CD14-positive monocyte (primary cell): ENCODE measurements around the gene GREM1. TPM values are rescaled to one million over a fixed set of nuclear protein-coding genes. Genes with fewer than 3 reads are reported as not detected.

Experiments used
- DNase-seq, 3 donors: peaks; one replicate each; pipeline ENCODE4 v3.0.0-alpha.2; 2011 to 2022
- H2AFZ ChIP-seq: 2 replicates; pipeline ENCODE4 v1.6.0; 2012; ENCODE audit warnings: mild to moderate bottlenecking, low read depth, low read length, inconsistent platforms; ENCODE audit not compliant: insufficient read depth, poor library complexity, severe bottlenecking
- H3K27ac ChIP-seq, 2 donors: 1 replicate in 1 of 2; 2 replicates in 1 of 2; pipeline ENCODE4 v1.5.1; 2012 to 2013; ENCODE audit warnings: low read length in 2 of 2, control low read depth in 1 of 2, inconsistent platforms in 1 of 2, low read depth in 1 of 2, mild to moderate bottlenecking in 1 of 2
- H3K27me3 ChIP-seq, 2 donors: one replicate each; pipeline versions ENCODE4 v1.6.0 to v1.6.1; 2011 to 2013; ENCODE audit warnings: low read length in 2 of 2; ENCODE audit not compliant: control insufficient read depth in 2 of 2, insufficient read depth in 2 of 2
- H3K36me3 ChIP-seq, 2 donors: replicated peaks in 1 of 2; 1 replicate in 1 of 2; 2 replicates in 1 of 2; pipeline versions ENCODE4 v1.5.1 to v1.6.1; 2012 to 2013; ENCODE audit warnings: low read length in 2 of 2, control low read depth in 1 of 2, inconsistent platforms in 1 of 2, mild to moderate bottlenecking in 1 of 2; ENCODE audit not compliant: insufficient read depth in 2 of 2, control insufficient read depth in 1 of 2
- H3K4me1 ChIP-seq, 2 donors: 1 replicate in 1 of 2; 2 replicates in 1 of 2; pipeline versions ENCODE4 v1.5.1 to v1.6.1; 2012 to 2013; ENCODE audit warnings: low read length in 2 of 2, control low read depth in 1 of 2, inconsistent platforms in 1 of 2, mild to moderate bottlenecking in 1 of 2, moderate library complexity in 1 of 2; ENCODE audit not compliant: insufficient read depth in 2 of 2, control insufficient read depth in 1 of 2
- H3K4me2 ChIP-seq: replicated peaks from 2 replicates; pipeline ENCODE3; 2012; ENCODE audit warnings: low read length, moderate library complexity, mild to moderate bottlenecking; ENCODE audit not compliant: poor library complexity, severe bottlenecking; ENCODE audit errors: extremely low read depth
- H3K4me3 ChIP-seq, 3 experiments: fragments of 200-600 bp in 1 of 3; sonication (generic) in 1 of 3; replicated peaks in 1 of 3; 1 replicate in 2 of 3; 2 replicates in 1 of 3; pipeline ENCODE4 v1.5.1; 2011 to 2013; ENCODE audit warnings: low read length in 3 of 3, mild to moderate bottlenecking in 3 of 3, control low read depth in 2 of 3, low read depth in 2 of 3, inconsistent platforms in 1 of 3, moderate library complexity in 1 of 3
- H3K79me2 ChIP-seq: 2 replicates; pipeline ENCODE4 v1.6.0; 2012; ENCODE audit warnings: mild to moderate bottlenecking, control low read depth, inconsistent platforms, low read length, moderate library complexity; ENCODE audit not compliant: insufficient read depth
- H3K9ac ChIP-seq: 2 replicates; pipeline ENCODE4 v1.6.0; 2017; ENCODE audit warnings: low read length, mild to moderate bottlenecking; ENCODE audit not compliant: insufficient read depth, poor library complexity, severe bottlenecking
- H3K9me3 ChIP-seq, 2 donors: replicated peaks in 1 of 2; 1 replicate in 1 of 2; 2 replicates in 1 of 2; pipeline versions ENCODE4 v1.5.1 to v1.6.1; 2012 to 2013; ENCODE audit warnings: low read length in 2 of 2, control low read depth in 1 of 2; ENCODE audit not compliant: control insufficient read depth in 1 of 2, insufficient read depth in 1 of 2
- H4K20me1 ChIP-seq: 2 replicates; pipeline ENCODE4 v1.6.0; 2012; ENCODE audit warnings: mild to moderate bottlenecking, low read length, control low read depth, moderate library complexity; ENCODE audit not compliant: insufficient read depth
- H3K27ac Mint-ChIP-seq, 7 donors: one replicate each; pipeline ENCODE4 v1.8.0; 2020; ENCODE audit warnings: mild to moderate bottlenecking in 7 of 7, mixed read lengths in 7 of 7, moderate library complexity in 6 of 7, inconsistent platforms in 2 of 7
- H3K27me3 Mint-ChIP-seq, 3 donors: one replicate each; pipeline ENCODE4 v1.8.0; 2021 to 2022; ENCODE audit warnings: low read depth in 3 of 3, mild to moderate bottlenecking in 3 of 3, mixed read lengths in 3 of 3, moderate library complexity in 3 of 3, inconsistent platforms in 1 of 3
- H3K36me3 Mint-ChIP-seq, 2 donors: one replicate each; pipeline ENCODE4 v1.8.0; 2020; ENCODE audit warnings: mixed read lengths in 2 of 2, inconsistent platforms in 1 of 2, mild to moderate bottlenecking in 1 of 2
- H3K4me1 Mint-ChIP-seq: one replicate; pipeline ENCODE4 v1.8.0; 2020; ENCODE audit warnings: mild to moderate bottlenecking, mixed read lengths
- H3K4me3 Mint-ChIP-seq, 2 donors: one replicate each; pipeline ENCODE4 v1.8.0; 2020; ENCODE audit warnings: mild to moderate bottlenecking in 2 of 2, mixed read lengths in 2 of 2, moderate library complexity in 1 of 2
- H3K9me3 Mint-ChIP-seq, 7 donors: one replicate each; pipeline ENCODE4 v1.8.0; 2020 to 2022; ENCODE audit warnings: mixed read lengths in 7 of 7, mild to moderate bottlenecking in 6 of 7, moderate library complexity in 6 of 7, inconsistent platforms in 2 of 7
- CTCF ChIP-seq: fragments of 200-600 bp; IDR thresholded peaks from one replicate; pipeline ENCODE4 v1.8.0; 2022; ENCODE audit warnings: antibody characterized with exemption, mild to moderate bottlenecking
- WGBS: methylation state at CpG from one replicate; pipeline ENCODE4 v1.1.5; 2013; ENCODE audit warnings: missing lambda C conversion rate; ENCODE audit not compliant: insufficient coverage; 5-methylcytosine and 5-hydroxymethylcytosine counted together
- intact Hi-C, 2 donors: fragments of 100-400 bp; cut with micrococcal nuclease; formaldehyde crosslinking; loops; one replicate each; pipeline versions ENCODE4 v1.15.0 to v1.15.1; 2023
- polyA plus RNA-seq, 3 donors: library from polyadenylated mRNA; depleted of rRNA in 1 of 3; unstranded in 2 of 3; stranded (reverse) in 1 of 3; fragments of 300-500 nt in 2 of 3; fragments of >200 nt in 1 of 3; fragmentation: Illumina TruSeq in 2 of 3; gene quantifications; 1 replicate in 2 of 3; 2 replicates in 1 of 3; pipeline ENCODE4 v1.2.3, GENCODE V29; 2012 to 2021

Gene GREM1
- polyA plus RNA-seq, 3 donors = not detected

GRCh38 chr15:32705446-32705845 lies 12.4 kb upstream of the GREM1 start:
- no peak overlapping the region for H3K27ac Mint-ChIP-seq
- Histone ChIP-seq H3K4me3 (no peak overlapping the region), H3K27ac (peak overlapping the region in 1 of 2 donors; percentile 46), H3K9me3 (no peaks in the 10 kb centered on the region), H3K36me3 (no peaks in the 10 kb centered on the region), H2AFZ (no peak overlapping the region), H4K20me1 (no peaks in the 10 kb centered on the region), H3K27me3 (peaks cover 2 to 3% of the 10 kb centered on the region in 2 donors), H3K4me2 (no peak overlapping the region), H3K4me1 (peaks cover 7 to 36% of the 10 kb centered on the region in 2 donors), H3K79me2 (no peaks in the 10 kb centered on the region), H3K9ac (no peak overlapping the region)
- H3K4me1 Mint-ChIP-seq = peaks cover 30% of the 10 kb centered on the region
- TF ChIP-seq CTCF = no peak
- H3K27me3 Mint-ChIP-seq = peaks cover 9 to 14% (median 12%) of the 10 kb centered on the region in 3 donors
- H3K4me3 Mint-ChIP-seq = no peak overlapping the region
- WGBS = no CpG with 5 or more reads among the region's 2 CpGs
- intact Hi-C loops = loop anchor here in 1 of 2 donors (10.0 kb wide), 1 partner anchor 61 kb away; the partner anchor contains the start of gene SCG5
- H3K36me3 Mint-ChIP-seq = no peaks in the 10 kb centered on the region
- H3K9me3 Mint-ChIP-seq = peaks cover 0 to 4% (median 0%) of the 10 kb centered on the region in 7 donors
- DNase-seq = peak in 2 of 3 donors; percentile 50 to 60

- no peaks in the 10 kb centered on the region for H3K79me2 ChIP-seq
- Mint-ChIP-seq H3K4me1 (peaks cover 30% of the 10 kb centered on the region), H3K9me3 (peaks cover 0 to 4% (median 0%) of the 10 kb centered on the region in 7 donors), H3K27me3 (peaks cover 12 to 18% (median 12%) of the 10 kb centered on the region in 3 donors), H3K27ac (peak overlapping the region in 2 of 7 donors; percentile 73 to 82), H3K4me3 (no peak overlapping the region), H3K36me3 (no peaks in the 10 kb centered on the region)
- intact Hi-C loops = loop anchor here in 1 of 2 donors (10.0 kb wide), 1 partner anchor 62 kb away; the partner anchor contains the start of gene SCG5
- H4K20me1 ChIP-seq = no peaks in the 10 kb centered on the region
- H3K36me3 ChIP-seq = no peaks in the 10 kb centered on the region
- no peaks in the 10 kb centered on the region for H3K9me3 ChIP-seq
- no peak for TF ChIP-seq CTCF
- no peak overlapping the region for H2AFZ ChIP-seq
- no peak for DNase-seq
- H3K27me3 ChIP-seq = peaks cover 3 to 7% of the 10 kb centered on the region in 2 donors
- no peak overlapping the region for H3K27ac ChIP-seq
- no peak overlapping the region for H3K4me2 ChIP-seq
- H3K9ac ChIP-seq = no peak overlapping the region
- peaks cover 7 to 36% of the 10 kb centered on the region in 2 donors for H3K4me1 ChIP-seq
- H3K4me3 ChIP-seq = no peak overlapping the region
- WGBS = 90% methylated on average over 3 of the region's 3 CpGs
Measured at GRCh38 chr15:32706704-32707103, 11.1 kb upstream of the GREM1 start.
